Ishikawa (cell line): ENCODE data around the gene NEK1.

Source experiments
- CEBPB ChIP-seq: IDR thresholded peaks from 2 replicates; pipeline ENCODE4 v1.6.1; 2012
- CREB1 ChIP-seq: IDR thresholded peaks from 2 replicates; pipeline ENCODE4 v1.6.1; 2012; ENCODE audit warnings: low read depth
- EGR1 ChIP-seq: IDR thresholded peaks from 2 replicates; pipeline ENCODE4 v1.6.1; 2012
- EP300 ChIP-seq: IDR thresholded peaks from 2 replicates; pipeline ENCODE4 v1.6.1; 2012; ENCODE audit warnings: borderline replicate concordance
- FOXM1 ChIP-seq: IDR thresholded peaks from 2 replicates; pipeline ENCODE4 v1.6.1; 2012; ENCODE audit warnings: low read depth, borderline replicate concordance
- NFIC ChIP-seq: IDR thresholded peaks from 2 replicates; pipeline ENCODE4 v1.6.1; 2012
- RAD21 ChIP-seq: IDR thresholded peaks from 2 replicates; pipeline ENCODE4 v1.6.1; 2012; ENCODE audit warnings: low read depth
- TAF1 ChIP-seq: IDR thresholded peaks from 2 replicates; pipeline ENCODE4 v1.6.1; 2012; ENCODE audit warnings: low read depth, mild to moderate bottlenecking
- TCF12 ChIP-seq: IDR thresholded peaks from 2 replicates; pipeline ENCODE4 v1.6.1; 2012; ENCODE audit warnings: low read depth
- TEAD4 ChIP-seq: IDR thresholded peaks from 2 replicates; pipeline ENCODE4 v1.6.1; 2012
- YY1 ChIP-seq: IDR thresholded peaks from 2 replicates; pipeline ENCODE4 v1.6.1; 2012; ENCODE audit warnings: low read depth
- ZBTB7A ChIP-seq: IDR thresholded peaks from 2 replicates; pipeline ENCODE4 v1.6.1; 2012; ENCODE audit warnings: low read depth
- TF ChIP-seq, protein P1 (sequence below): IDR thresholded peaks from 2 replicates; pipeline ENCODE4 v1.6.1; 2012; ENCODE audit warnings: low read depth, mild to moderate bottlenecking
- TF ChIP-seq, protein P2 (sequence below): IDR thresholded peaks from 2 replicates; pipeline ENCODE4 v1.6.1; 2012
- TF ChIP-seq, protein P3 (sequence below): IDR thresholded peaks from 2 replicates; pipeline ENCODE4 v1.6.1; 2012

Gene NEK1

DNA sequence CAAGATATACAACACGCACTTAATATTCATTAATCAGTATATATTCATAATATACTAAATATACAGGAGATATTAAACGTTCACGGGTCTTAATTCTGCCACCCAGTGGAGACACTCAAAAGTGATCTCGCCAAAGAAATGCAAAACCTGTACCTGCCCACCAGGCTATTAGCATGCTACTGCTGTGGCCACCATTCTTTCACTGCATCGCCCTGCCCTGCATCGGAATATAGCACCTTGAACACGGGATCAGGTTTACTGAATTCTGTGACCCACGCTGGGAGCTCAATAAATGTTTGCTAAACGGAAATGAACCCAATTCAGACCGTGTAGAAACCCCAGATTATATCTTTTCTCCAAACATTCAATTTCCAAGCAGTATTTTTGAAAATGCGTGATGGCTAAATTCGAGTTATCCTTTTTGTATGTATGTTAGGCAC lies 7.2 kb upstream of the NEK1 start:
- TF ChIP-seq, protein P1, sequence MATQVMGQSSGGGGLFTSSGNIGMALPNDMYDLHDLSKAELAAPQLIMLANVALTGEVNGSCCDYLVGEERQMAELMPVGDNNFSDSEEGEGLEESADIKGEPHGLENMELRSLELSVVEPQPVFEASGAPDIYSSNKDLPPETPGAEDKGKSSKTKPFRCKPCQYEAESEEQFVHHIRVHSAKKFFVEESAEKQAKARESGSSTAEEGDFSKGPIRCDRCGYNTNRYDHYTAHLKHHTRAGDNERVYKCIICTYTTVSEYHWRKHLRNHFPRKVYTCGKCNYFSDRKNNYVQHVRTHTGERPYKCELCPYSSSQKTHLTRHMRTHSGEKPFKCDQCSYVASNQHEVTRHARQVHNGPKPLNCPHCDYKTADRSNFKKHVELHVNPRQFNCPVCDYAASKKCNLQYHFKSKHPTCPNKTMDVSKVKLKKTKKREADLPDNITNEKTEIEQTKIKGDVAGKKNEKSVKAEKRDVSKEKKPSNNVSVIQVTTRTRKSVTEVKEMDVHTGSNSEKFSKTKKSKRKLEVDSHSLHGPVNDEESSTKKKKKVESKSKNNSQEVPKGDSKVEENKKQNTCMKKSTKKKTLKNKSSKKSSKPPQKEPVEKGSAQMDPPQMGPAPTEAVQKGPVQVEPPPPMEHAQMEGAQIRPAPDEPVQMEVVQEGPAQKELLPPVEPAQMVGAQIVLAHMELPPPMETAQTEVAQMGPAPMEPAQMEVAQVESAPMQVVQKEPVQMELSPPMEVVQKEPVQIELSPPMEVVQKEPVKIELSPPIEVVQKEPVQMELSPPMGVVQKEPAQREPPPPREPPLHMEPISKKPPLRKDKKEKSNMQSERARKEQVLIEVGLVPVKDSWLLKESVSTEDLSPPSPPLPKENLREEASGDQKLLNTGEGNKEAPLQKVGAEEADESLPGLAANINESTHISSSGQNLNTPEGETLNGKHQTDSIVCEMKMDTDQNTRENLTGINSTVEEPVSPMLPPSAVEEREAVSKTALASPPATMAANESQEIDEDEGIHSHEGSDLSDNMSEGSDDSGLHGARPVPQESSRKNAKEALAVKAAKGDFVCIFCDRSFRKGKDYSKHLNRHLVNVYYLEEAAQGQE, result no peak
- TF ChIP-seq NFIC (no peak), EP300 (no peak), YY1 (no peak), RAD21 (peak; percentile 22; the same call in 1 of the 2 replicates)

DNA sequence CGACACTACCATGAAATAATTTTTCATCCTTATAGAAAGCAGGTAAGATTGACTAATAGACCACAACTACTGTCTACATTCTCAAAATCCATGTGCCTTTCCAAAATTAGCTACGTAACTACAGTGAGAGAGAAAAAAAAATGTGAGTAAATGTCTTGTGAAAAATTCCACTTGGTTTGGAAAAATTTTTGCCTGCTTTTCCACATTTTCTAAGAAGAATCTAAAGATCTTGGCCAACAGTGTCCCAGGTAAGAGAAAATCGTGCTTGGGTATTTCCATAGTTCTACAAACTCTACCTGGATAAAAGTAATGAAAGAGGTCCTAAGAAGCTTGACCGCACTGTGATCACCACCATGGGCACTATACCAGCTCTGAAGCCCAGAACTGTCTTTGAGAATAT lies 6.6 kb upstream of the NEK1 start:
- TF ChIP-seq ZBTB7A (no peak), TEAD4 (no peak), NFIC (no peak), EGR1 (no peak), EP300 (no peak), TAF1 (no peak), YY1 (no peak), CEBPB (no peak), RAD21 (no peak), CREB1 (no peak), FOXM1 (no peak), TCF12 (no peak)
- TF ChIP-seq, protein P2, sequence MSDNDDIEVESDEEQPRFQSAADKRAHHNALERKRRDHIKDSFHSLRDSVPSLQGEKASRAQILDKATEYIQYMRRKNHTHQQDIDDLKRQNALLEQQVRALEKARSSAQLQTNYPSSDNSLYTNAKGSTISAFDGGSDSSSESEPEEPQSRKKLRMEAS, result no peak; the same call in 1 of the 2 replicates
- TF ChIP-seq, protein P1, result no peak
- TF ChIP-seq, protein P3, sequence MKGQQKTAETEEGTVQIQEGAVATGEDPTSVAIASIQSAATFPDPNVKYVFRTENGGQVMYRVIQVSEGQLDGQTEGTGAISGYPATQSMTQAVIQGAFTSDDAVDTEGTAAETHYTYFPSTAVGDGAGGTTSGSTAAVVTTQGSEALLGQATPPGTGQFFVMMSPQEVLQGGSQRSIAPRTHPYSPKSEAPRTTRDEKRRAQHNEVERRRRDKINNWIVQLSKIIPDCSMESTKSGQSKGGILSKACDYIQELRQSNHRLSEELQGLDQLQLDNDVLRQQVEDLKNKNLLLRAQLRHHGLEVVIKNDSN, result no peak

DNA sequence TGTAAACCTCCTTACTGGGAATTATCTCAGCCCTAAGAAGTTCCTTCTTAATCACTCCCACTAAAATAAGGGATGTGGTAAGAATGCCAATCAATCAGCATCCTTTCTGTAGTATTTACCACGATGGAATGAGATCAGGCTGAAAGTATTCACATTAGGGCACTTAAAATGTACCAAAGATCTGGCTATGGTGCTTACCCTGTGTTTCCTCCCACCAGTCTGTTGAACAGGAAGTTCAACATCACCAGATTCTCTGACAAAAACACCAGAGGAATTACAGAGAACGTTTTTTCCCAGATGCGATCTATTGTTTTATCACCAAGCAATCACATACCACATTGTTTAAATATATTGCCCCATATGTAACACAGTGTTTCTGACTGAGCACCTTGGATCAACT lies 5.9 kb upstream of the NEK1 start:
- TF ChIP-seq EGR1 (no peak), EP300 (no peak), RAD21 (no peak), FOXM1 (no peak)
- TF ChIP-seq, protein P3, result no peak

DNA sequence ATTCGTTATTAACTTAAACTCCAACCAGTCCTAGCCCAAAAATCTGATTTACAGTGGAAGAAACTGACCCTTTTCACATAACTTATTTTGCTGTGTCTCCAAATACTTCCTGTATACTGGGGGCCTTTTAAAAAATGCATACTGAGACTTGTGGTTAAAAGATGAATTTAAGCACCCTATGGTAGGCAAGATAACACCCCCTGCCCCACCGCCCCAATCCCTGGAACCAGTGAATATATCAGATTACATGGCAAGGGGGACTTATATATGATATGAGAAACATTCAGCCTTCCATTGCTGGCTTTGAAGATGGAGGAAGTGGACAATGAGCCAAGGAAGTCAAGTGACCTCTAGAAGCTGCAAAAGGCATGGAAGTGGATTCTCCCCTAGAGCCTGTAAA lies 4.9 kb upstream of the NEK1 start:
- TF ChIP-seq, protein P3, result no peak
- TF ChIP-seq YY1, result no peak

DNA sequence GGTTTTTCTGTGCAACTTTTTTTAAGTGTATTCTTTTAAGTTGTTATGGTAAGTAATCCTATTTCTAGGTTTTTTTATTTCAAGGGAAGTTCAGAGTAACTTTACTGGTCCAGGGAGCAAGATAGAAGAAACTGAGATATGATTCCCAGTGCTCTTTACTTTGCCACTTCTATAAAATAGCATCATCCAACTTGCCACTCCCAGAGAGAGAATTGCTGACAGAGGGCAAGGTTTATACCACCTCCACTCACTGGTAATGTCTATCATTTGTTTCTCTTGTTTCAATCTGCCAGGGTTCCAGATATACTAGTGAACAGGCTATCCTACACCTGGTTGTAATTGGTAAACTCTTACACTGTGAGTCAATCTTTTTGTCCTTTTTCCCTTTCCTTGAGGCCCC lies 4.5 kb upstream of the NEK1 start:
- no peak for TF ChIP-seq EGR1
- TF ChIP-seq CEBPB, result no peak
- TF ChIP-seq CREB1, result no peak
- TF ChIP-seq, protein P1, result no peak
- TF ChIP-seq, protein P3, result no peak
- no peak for TF ChIP-seq ZBTB7A
- TF ChIP-seq TCF12, result no peak
- TF ChIP-seq, protein P2, result no peak
- no peak for TF ChIP-seq NFIC
- TF ChIP-seq EP300, result no peak
